BJ (cell line): ENCODE results near the gene SRL. TPM values are rescaled to one million over a fixed set of nuclear protein-coding genes. Genes with fewer than 3 reads are reported as not detected.

Experiments used
- CTCF ChIA-PET: fragments of 350-600 bp; formaldehyde crosslinking; extraction: SDS; loops from one replicate; lab custom pipeline; 2021; ENCODE audit warnings: antibody characterized with exemption, inconsistent platforms; lab: Yijun Ruan, JAX
- POLR2A ChIA-PET: fragments of 300-600 bp; sonication (Branson Sonifier 250); formaldehyde crosslinking; extraction: SDS; loops from one replicate; lab custom pipeline; 2021; ENCODE audit warnings: antibody characterized with exemption; lab: Charles Lee
- DNase-seq: peaks from one replicate; pipeline ENCODE4 v3.0.0-alpha.2; 2011; ENCODE audit warnings: low read depth
- H3K27me3 ChIP-seq: 2 replicates; pipeline ENCODE4 v1.6.0; 2011; ENCODE audit warnings: low read length; ENCODE audit not compliant: control insufficient read depth, insufficient read depth
- H3K36me3 ChIP-seq: 2 replicates; pipeline ENCODE4 v1.5.1; 2011; ENCODE audit warnings: low read length; ENCODE audit not compliant: control insufficient read depth, insufficient read depth
- H3K4me3 ChIP-seq: 2 replicates; pipeline ENCODE4 v1.5.1; 2011; ENCODE audit warnings: low read depth, mild to moderate bottlenecking, control low read depth, low read length
- polyA plus RNA-seq: library from polyadenylated mRNA; depleted of rRNA; stranded (reverse); fragments of >200 nt; gene quantifications from 2 replicates; pipeline ENCODE4 v1.2.3, GENCODE V29; 2011
- TF ChIP-seq, protein P1 (sequence below): IDR thresholded peaks from 2 replicates; pipeline ENCODE4 v1.5.1; 2011; ENCODE audit warnings: low read depth, mild to moderate bottlenecking, control low read depth, inconsistent platforms, low read length, moderate library complexity; ENCODE audit not compliant: insufficient read depth

SRL gene
- polyA plus RNA-seq, 1 experiment = not detected

DNA sequence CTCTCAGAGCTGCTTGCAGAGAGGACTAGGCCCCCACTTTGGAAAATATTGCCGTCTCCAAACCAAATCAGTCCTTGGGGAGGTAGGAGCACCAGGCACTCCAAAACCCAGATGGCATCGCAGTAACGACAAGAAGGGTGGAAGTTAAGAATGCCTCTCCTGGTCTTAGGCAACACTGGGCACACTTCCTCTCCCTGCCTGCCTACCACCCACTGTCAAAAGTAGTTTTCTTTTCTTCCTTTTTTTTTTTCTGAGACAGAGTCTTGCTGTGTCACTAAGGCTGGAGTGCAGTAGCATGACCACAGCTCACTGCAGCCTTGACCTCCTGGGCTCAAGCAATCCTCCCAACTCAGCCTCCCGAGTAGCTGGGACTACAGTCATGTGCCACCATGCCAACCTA lies 47.2 kb downstream of the SRL start:
- Histone ChIP-seq H3K36me3 (no peaks in the 10 kb centered on the region), H3K4me3 (no peak overlapping the region), H3K27me3 (no peaks in the 10 kb centered on the region; the same call in 1 of the 2 replicates)
- no peak for DNase-seq
- TF ChIP-seq, protein P1, sequence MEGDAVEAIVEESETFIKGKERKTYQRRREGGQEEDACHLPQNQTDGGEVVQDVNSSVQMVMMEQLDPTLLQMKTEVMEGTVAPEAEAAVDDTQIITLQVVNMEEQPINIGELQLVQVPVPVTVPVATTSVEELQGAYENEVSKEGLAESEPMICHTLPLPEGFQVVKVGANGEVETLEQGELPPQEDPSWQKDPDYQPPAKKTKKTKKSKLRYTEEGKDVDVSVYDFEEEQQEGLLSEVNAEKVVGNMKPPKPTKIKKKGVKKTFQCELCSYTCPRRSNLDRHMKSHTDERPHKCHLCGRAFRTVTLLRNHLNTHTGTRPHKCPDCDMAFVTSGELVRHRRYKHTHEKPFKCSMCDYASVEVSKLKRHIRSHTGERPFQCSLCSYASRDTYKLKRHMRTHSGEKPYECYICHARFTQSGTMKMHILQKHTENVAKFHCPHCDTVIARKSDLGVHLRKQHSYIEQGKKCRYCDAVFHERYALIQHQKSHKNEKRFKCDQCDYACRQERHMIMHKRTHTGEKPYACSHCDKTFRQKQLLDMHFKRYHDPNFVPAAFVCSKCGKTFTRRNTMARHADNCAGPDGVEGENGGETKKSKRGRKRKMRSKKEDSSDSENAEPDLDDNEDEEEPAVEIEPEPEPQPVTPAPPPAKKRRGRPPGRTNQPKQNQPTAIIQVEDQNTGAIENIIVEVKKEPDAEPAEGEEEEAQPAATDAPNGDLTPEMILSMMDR = no peak
- ChIA-PET POLR2A (no interaction called here), CTCF (interaction anchor here (0.6 to 2.4 kb wide), 2 partner anchors 59 to 136 kb away, joined by 4 to 10 read pairs; no protein-coding TSS in a partner anchor)

DNA sequence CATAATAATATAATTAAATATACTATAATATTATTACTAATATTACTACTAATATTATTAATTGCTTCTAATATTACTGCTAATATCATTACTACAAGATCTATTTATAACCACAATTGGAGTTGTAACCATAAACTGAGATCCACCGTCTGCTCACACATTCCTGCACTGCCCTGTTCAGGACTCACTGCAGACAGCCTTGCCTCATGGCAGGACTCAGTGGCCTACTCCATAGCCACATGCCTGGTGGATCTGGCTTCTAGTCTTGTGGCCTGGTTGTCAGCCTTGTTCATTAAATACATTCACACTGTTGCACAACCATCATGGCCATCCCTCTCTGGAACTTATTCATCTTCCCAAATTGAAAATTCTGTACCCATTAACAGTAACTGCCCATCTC lies 48.0 kb downstream of the SRL start:
- ChIA-PET POLR2A (no interaction called here), CTCF (interaction anchor here (0.6 to 2.4 kb wide), 3 partner anchors 60 to 136 kb away, joined by 4 to 18 read pairs (median 10); no protein-coding TSS in a partner anchor)
- Histone ChIP-seq H3K4me3 (no peak overlapping the region), H3K36me3 (no peaks in the 10 kb centered on the region), H3K27me3 (no peaks in the 10 kb centered on the region; the same call in none of the 2 replicates)
- TF ChIP-seq, protein P1 = no peak
- no peak for DNase-seq

DNA sequence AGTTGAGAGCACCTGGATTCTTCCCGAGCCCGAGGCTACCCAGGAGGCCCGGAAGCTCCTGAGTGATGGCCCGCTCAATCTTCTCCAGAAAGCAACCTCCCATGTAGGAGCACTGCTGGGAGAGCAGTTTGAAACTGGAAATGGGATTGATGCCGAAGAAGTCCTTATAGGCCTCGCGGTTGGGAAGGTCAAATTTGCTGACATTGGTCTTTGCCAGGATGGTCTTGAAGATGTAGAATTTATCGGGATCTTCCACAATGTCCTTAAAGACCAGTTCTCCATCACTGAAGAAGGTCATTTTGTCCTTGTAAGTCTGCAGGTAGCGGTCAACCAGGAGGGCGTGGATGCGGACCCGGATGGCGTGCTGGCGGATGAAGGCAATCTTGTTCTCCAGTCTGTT lies 49.7 kb downstream of the SRL start:
- ChIA-PET CTCF (interaction anchor here (1.0 to 2.2 kb wide), 3 partner anchors 8 to 62 kb away, joined by 3 to 18 read pairs (median 5); no protein-coding TSS in a partner anchor), POLR2A (no interaction called here)
- no peaks in the 10 kb centered on the region for H3K36me3 ChIP-seq
- no peak for DNase-seq
- H3K4me3 ChIP-seq = no peak overlapping the region
- H3K27me3 ChIP-seq = no peaks in the 10 kb centered on the region; the same call in none of the 2 replicates
- TF ChIP-seq, protein P1 = no peak

DNA sequence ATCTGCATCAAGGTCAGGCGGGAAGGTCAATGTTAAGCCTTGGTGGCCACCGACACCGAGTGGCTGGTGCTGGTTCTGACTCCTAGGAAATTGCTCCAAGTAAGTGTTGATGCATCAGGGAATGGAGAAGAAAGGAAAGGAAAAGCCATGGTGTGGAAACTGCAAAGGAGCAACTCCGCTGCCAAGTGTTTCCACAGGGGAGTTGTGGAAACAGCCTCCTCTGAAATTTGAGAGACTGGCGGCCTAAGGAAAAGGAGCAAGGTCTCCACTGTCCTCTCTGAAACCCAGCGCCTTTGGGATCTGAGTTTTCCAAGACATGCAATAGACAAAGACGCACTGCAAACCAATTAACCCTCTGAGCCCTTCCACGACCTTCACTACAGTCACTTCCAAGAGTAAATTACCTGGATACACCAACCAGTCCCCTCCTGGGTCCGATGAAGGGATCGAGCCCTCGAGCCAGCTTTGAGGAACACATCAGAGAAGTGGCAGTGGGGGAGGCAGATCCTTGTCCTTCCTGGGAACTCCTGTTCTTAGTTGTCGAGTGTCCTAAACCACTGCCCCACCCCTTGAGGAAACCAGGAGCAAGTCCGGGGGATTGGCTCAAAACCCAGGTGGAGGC lies 51.1 kb downstream of the SRL start:
- ChIA-PET POLR2A (no interaction called here), CTCF (interaction anchor here (1.5 kb wide), 1 partner anchor 10 kb away, joined by 5 read pairs; no protein-coding TSS in a partner anchor)
- H3K27me3 ChIP-seq = no peaks in the 10 kb centered on the region; the same call in none of the 2 replicates
- H3K36me3 ChIP-seq = no peaks in the 10 kb centered on the region
- DNase-seq = no peak
- TF ChIP-seq, protein P1 = no peak
- H3K4me3 ChIP-seq = no peak overlapping the region

DNA sequence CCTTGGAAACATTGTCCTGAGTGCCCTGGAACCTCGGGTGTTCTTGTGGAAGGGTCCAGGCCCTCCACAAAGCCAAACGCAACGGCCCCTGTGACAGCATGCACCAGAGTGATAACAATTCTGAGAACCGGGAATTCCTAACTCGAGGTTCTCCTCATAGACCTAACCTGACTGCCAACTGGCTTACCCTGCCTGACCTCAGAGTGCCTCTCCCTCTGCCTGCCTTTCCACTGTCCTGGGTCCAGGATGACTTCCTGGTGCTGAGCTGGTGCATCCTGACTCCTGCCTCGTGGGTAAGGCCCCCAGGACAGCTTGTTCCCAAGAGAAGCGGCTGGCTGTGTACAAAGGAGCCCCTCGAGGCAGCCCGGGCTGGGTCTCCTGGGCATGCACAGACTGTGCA lies 51.8 kb downstream of the SRL start:
- POLR2A ChIA-PET = no interaction called here
- no peaks in the 10 kb centered on the region; the same call in none of the 2 replicates for H3K27me3 ChIP-seq
- H3K4me3 ChIP-seq = no peak overlapping the region
- no peaks in the 10 kb centered on the region for H3K36me3 ChIP-seq
- TF ChIP-seq, protein P1 = no peak
- CTCF ChIA-PET = no interaction called here
- DNase-seq = no peak
